Inferior parietal cortex (tissue), 1 donor: Measurements from ENCODE around the gene TLE6.
A peak's percentile ranks its signal among the peaks of the same experiment; 100 is the strongest.
"Not testable (repeated sequence)": the region's sequence is repeated elsewhere in the genome, so short reads cannot be mapped to it uniquely, and the experiment has no call there.

ENCODE experiments used
- DNase-seq: peaks from one replicate; pipeline ENCODE4 v3.0.0-alpha.2; 2016; ENCODE audit errors: extremely low spot score

The TLE6 gene

DNA sequence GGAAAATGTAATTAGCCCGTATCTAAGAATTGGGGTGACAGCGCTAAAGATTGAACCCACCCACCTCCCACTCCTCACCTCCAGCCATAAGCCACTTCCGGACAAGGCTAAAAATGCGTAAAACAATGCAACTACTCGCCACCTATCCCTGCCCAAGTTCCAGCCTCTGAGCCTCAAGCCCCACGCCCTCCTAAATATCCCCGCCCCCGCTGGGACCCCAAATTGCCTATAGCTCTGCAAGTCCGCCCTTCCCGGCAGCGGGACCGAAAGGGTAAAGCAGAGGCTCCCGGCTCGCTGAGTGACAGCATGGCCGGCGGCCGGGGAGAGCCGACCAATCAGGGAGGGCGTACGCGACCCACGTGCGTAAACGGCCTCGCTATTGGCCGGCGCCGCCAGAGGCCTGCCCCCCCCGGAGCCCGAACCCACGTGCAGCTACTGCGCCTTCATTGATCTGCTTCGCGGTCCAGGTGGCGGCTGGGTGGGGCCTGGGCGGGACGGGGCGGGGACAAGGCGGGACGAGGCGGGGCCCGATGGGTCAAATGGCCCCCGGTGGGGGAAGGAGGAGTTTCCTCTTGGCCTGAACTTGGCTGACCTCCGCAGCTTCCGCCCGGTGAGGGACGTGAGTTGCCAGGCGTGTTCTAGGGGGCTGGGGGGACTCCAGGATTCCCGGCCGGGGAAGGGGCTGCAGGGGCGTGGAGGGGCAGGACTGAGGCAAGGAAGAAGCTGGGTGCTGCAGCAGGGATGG lies at the start of gene TLE6:
Gene TLE6, plus strand, starts transcription at position 564 of the 745 bp plus-strand sequence. CDS start 670 bp downstream, outside the sequence.
- peak; percentile 90 for DNase-seq

GRCh38 chr19:2933490-2933910 lies 43.9 kb upstream of the TLE6 start:
- no peak for DNase-seq

DNA sequence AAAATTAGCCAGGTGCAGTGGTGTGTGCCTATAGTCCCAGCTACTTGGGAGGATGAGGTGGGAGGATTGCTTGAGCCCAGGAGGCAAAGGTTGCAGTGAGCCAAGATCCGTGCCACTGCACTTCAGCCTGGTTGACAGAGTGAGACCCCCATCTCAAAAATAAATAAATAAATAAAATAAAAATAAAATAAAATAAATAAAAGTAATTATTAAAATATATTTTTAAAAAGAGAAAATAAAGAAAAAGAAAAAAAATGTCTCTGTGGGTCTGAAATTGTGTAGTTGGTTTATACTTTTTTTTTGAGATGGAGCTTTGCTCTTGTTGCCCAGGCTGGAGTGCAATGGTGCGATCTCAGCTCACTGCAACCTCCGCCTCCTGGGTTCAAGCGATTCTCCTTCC lies 41.5 kb upstream of the TLE6 start:
- DNase-seq, result not testable (repeated sequence)

GRCh38 chr19:2942928-2943640 lies 34.3 kb upstream of the TLE6 start:
- DNase-seq, result no peak

- DNase-seq, result no peak
Observed at GRCh38 chr19:2944403-2944774, 33.0 kb upstream of the TLE6 start.

DNA sequence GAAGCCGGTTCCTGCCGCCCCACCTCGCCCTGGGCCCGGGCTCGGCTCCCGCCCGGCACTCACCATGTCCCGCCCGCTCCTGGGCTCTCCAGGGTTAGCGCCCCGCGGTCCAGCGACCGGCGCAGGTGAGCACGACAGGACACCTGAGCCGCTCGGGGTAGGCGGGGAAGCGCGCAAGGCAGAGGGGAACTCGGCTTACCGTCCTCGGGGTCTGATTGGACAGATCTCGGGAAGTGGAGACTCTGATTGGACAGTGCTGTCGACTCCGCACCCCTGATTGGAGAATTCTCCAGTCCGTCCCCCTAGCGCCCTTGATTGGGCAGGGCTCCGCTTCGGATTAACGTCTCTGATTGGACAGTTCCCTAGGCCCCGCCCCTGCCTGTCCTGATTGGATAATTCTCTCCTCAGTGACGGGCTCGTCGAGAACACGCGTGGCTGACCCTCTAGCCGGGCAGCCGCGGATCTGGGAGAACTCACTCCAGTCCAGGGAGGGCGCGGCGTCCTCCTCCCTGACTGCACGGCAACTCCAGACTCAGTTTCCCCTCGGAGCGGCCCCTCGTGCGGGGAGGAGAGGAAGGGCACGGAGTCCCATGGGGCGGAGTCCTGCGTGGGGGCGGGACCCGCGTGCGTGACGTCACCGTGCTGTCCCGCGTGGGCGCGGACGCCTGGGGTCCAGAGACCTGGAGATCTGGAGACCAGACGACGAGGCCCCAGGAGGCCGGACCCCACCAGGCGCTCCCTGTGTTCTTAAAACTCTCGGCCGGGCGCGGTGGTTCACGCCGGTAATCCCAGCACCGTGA lies 32.4 kb upstream of the TLE6 start, which contains the start of gene ZNF77:
Gene ZNF77, minus strand, starts transcription at position 197 of the 800 bp plus-strand sequence. Its CDS starts 131 bp downstream, at position 66.
- peak; percentile 99 for DNase-seq

GRCh38 chr19:2945575-2946184 lies 31.7 kb upstream of the TLE6 start:
- no peak for DNase-seq

- peak; percentile 69 for DNase-seq
Observed at GRCh38 chr19:2949939-2950285, 27.5 kb upstream of the TLE6 start.

- DNase-seq, result peak; percentile 100
Observed at GRCh38 chr19:2950286-2951124, 26.9 kb upstream of the TLE6 start.

- no peak for DNase-seq
Observed at GRCh38 chr19:2952953-2953481, 24.3 kb upstream of the TLE6 start.

GRCh38 chr19:2957160-2957559 lies 20.2 kb upstream of the TLE6 start:
- no peak for DNase-seq

DNA sequence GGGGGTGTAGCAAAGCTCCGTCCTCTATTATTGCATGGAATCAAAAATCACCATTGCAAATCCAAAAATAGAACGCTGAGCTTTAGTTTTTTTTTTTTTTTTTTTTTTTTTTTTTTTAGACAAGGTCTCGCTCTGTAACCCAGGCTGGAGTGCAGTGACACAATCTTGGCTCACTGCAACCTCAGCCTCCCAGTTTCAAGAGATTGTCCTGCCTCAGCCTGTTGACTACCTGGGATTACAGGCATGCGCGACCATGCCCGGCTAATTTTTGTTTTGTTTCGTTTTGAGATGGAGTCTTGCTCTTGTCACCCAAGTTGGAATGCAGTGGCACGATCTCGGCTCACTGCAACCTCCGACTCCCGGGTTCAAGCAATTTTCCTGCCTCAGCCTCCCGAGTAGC lies 17.2 kb upstream of the TLE6 start:
- DNase-seq, result no peak

- DNase-seq, result peak; percentile 90
Observed at GRCh38 chr19:2962018-2962670, 15.2 kb upstream of the TLE6 start.

DNA sequence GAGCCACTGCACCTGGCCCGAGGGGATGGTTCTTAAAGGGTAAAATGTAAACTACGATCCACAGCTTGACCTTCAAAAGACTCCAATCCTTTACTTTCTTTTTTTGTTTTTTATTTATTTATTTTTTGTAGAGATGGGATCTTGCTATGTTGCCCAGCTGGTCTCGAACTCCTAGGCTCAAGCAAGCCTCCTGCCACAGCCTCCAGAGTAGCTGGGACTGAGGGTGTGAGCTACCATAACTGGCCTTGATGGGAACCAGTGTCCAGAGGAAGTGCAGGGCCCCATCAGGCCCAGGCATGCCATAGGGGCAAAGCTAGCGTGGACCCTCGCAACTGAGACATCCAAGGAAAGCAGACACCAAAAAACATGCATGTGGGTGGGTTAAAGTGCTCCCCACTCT lies 14.2 kb upstream of the TLE6 start:
- DNase-seq, result no peak

DNA sequence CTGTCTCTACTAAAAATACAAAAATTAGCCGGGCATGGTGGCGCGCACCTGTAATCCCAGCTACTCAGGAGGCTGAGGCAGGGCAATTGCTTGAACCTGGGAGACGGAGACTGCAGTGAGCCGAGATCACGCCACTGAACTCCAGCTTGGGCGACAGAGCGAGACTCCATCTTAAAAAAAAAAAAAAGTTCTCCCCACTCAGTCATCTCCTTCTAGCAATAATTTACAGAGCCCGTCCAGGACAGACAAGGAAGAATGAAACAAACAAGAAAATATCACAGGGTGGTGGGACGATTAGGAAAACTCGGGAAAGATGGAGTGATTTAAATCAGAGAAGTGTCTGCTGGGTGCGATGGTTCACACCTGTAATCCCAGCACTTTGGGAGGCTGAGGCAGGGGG lies 13.7 kb upstream of the TLE6 start:
- DNase-seq, result not testable (repeated sequence)

GRCh38 chr19:2964874-2965273 lies 12.5 kb upstream of the TLE6 start:
- DNase-seq, result no peak

- no peak for DNase-seq
Observed at GRCh38 chr19:2967972-2968371, 9.4 kb upstream of the TLE6 start.

DNA sequence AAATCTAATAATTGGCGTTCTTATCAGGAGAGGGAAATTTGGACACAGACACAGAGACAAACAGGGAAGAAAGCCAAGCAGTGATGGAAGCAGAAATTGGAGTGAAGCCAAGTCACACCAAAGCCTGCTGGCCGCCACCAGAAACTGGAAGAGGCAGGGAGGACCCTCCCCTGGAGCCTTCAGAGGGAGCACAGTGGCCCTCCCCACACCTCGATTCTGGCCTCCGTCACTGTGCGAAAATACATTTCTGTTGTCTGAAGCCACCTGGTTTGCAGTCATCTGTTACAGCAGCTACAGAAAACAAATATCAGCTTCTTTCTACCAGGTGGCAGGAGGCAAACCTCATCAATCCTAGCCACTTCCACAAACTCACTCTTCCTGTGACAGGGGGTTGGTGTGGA lies 8.3 kb upstream of the TLE6 start:
- no peak for DNase-seq

DNA sequence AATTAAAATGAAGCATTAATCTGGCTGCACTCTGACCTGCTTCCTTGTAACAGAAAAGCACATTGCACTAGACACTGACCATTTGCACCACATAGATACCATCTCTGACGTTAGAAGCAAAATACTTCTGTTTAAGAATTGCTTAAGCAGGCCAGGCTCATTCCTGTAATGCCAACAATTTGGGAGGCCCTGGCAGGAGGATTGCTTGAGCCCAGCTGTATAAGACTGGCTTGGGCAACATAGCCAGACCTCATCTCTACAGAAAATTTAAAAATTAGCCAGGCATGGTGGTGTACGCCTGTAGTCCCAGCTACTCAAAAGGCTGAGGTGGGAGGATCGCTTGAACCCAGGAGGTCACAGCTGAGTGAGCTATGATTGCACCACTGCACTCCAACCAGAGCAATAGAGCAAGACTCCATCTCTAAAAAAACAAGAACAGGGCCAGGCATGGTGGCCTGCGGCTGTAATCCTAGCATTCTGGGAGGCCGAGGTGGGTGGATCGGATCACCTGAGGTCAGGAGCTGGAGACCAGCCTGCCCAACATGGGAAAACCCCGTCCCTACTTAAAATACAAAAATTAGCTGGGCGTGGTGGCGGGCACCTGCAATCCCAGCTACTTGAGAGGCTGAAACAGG lies 7.0 kb upstream of the TLE6 start:
- no peak for DNase-seq

DNA sequence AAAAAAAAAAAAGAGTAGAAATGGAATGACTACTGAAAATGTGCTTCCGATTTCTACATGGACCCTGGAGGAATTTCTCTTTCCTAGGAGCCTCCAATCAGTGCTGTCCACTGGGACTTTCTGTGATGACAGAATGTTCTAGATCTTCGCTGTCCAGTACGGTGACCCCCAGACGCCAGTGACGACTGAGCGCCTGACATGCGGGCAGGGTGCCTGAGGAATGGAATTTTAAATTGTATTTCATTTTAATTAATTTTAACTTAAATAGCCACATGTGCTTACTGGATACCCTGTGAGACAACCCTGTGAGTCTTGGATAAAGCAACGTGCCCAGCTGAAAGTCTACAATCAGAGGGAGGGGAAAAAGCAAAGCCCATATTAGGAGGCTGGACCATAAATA lies 4.1 kb upstream of the TLE6 start:
- DNase-seq, result no peak
